ENCODE results near the gene CLMN.
"Not testable (repeated sequence)": the region's sequence is repeated elsewhere in the genome, so short reads cannot be mapped to it uniquely, and the experiment has no call there.

CLMN gene

DNA sequence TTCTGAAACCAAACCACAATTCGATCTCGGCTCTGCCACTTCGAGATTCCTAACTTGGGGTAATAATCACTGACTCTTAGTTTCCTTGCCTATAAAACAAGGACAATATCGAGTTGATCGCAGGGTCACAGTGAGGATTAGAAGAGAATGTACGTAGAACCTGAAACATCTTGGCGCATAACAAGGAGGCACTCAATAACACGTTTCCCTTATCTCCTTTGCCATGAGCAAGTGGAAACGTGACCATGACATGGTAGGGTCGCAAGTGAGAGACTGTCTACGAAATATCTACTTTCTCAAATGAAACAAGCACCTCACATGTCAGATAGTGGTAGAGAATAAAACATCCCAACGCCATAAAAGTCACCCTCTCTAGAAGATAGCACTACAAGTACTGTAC is 164.7 kb downstream of the CLMN start:
- Mint-ChIP-seq H3K27ac (no peak overlapping the region), H3K9me3 (no peaks in the 10 kb centered on the region)

DNA sequence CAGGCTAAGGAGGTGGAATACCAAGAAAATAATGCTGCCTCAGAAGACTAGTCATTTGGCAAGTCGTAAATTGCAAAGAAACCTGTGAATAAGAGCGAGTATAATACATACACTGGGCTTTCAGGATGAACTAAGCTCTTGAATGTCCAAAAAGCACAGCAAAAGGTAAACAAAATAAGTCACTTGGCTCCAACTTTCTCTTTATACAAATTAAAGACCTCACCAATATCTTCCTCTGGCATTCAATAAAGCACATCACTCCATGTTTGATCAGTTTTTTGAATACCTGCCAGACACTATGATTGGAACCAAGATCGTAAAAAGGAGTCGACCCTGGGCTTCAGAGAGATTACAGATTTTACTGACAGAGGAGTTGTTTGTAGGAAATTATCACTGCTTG is 165.8 kb downstream of the CLMN start:
- peaks cover 38 to 72% of the 10 kb centered on the region in 2 donors for H3K4me1 Mint-ChIP-seq
- H3K4me3 Mint-ChIP-seq, result no peak overlapping the region
- peaks cover 2 to 17% of the 10 kb centered on the region in 2 donors for H3K36me3 Mint-ChIP-seq

More for the DNA sequence above, 164.7 kb downstream of the CLMN start:
- H3K4me3 Mint-ChIP-seq, result peak overlapping the region; percentile 69 to 74
- peaks cover 33 to 63% of the 10 kb centered on the region in 2 donors for H3K4me1 Mint-ChIP-seq
- H3K36me3 Mint-ChIP-seq, result peaks cover 2 to 17% of the 10 kb centered on the region in 2 donors
- H3K27me3 Mint-ChIP-seq, result no peaks in the 10 kb centered on the region
- ATAC-seq (replicated peaks) (no peak), DNase-seq (no peak)

DNA sequence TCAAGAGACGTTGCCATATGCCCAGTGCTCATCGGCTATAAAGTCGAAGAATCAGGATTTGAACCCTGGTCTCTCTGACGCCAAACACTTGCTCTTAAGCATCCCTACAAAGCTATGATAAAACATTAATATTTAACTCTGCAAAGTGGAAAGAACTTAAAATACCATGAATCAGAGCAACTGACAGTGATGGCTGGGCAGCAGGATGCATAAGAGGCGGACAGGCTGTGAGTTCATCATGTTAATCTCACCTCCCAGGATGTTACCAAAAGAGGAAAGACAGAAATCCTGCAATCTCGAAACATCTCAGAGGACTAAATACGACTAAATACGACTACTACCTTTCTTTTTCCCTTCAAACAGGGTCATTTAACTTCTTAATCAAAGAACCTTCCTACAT is 168.1 kb downstream of the CLMN start:
- peaks cover 7 to 25% of the 10 kb centered on the region in 2 donors for H3K36me3 Mint-ChIP-seq
- no peak overlapping the region for H3K27ac Mint-ChIP-seq
- DNase-seq (no peak), ATAC-seq (replicated peaks) (no peak)
- no peak overlapping the region for H3K4me3 Mint-ChIP-seq
- peaks cover 51 to 85% of the 10 kb centered on the region in 2 donors for H3K4me1 Mint-ChIP-seq
- H3K9me3 Mint-ChIP-seq, result peaks cover 2 to 3% of the 10 kb centered on the region in 2 donors
- no peaks in the 10 kb centered on the region for H3K27me3 Mint-ChIP-seq

More for the DNA sequence above, 165.8 kb downstream of the CLMN start:
- H3K27ac Mint-ChIP-seq, result no peak overlapping the region
- H3K27me3 Mint-ChIP-seq, result no peaks in the 10 kb centered on the region
- no peaks in the 10 kb centered on the region for H3K9me3 Mint-ChIP-seq
- DNase-seq, result no peak
- no peak for ATAC-seq (replicated peaks)

DNA sequence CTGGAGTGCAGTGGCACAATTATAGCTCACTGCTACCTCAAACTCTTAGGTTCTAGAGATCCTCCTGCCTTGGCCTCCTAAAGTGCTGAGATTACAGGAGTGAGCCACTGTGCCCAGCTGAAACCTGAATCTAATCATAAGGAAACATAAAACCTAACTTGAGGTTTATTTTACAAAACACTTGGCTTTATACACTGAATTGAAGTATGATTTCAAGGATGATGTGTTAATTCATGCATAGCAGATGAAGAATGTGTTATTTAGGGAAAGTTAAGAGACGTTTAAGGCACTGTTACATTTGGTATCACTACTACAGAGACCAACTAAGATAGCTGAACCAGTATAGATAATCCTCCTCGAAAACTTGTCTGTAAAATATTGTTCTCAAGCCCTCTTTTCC is 168.8 kb downstream of the CLMN start:
- ATAC-seq (replicated peaks) (peak; percentile 23 to 28), DNase-seq (no peak)
- Mint-ChIP-seq H3K27ac (peak overlapping the region; percentile 54), H3K36me3 (peaks cover 13 to 31% of the 10 kb centered on the region in 2 donors), H3K4me1 (peaks cover 54 to 92% of the 10 kb centered on the region in 2 donors), H3K9me3 (peaks cover 7% of the 10 kb centered on the region in 2 donors), H3K4me3 (peak overlapping the region in 1 of 2 donors; percentile 14), H3K27me3 (no peaks in the 10 kb centered on the region)

DNA sequence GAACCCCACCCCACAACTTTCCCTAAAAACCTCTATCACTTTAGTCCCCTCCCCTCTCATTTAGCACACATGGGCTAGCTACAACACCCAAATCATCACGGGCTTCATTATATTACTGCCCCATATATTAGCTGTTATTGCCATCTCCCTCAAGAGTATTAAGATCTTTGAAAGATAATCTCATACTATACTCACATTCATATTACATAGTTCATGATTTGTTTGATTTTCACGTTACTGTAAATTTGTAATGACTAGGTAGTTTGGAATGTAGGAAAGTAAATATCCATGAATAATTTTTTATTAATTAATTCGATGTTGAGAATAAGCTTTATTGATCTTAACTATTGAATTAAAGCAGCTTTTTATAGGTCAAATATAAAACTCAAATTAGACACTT is 170.3 kb downstream of the CLMN start:
- no peak overlapping the region for H3K27ac Mint-ChIP-seq

DNA sequence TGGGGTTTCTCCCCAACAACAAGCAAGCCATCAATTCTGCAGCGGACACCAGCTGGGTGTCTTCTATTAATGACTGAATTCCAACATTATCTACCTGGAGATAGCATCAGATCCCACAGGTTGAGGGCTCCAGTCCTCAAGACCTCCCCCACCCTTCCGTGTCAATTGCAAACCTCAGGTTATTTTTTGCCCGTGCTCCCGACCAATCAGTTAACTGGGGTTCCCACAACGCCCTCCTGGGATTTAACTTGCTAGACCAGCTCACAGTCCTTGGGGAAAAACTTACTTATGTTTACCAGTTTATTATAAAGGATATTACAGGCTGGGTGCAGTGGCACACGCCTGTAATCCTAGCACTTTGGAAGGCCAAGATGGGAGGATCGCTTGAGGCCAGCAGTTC is 172.1 kb downstream of the CLMN start:
- Mint-ChIP-seq H3K27ac (peak overlapping the region; percentile 76), H3K9me3 (peaks cover 14% of the 10 kb centered on the region in 2 donors), H3K4me1 (peaks cover 46 to 79% of the 10 kb centered on the region in 2 donors), H3K27me3 (no peaks in the 10 kb centered on the region), H3K4me3 (peak overlapping the region; percentile 18 to 64), H3K36me3 (peaks cover 22 to 29% of the 10 kb centered on the region in 2 donors)
- ATAC-seq (replicated peaks) (peak; percentile 74 to 79), DNase-seq (peak; percentile 51)

More for the DNA sequence above, 170.3 kb downstream of the CLMN start:
- no peak overlapping the region for H3K4me3 Mint-ChIP-seq
- no peaks in the 10 kb centered on the region for H3K27me3 Mint-ChIP-seq
- peaks cover 22 to 35% of the 10 kb centered on the region in 2 donors for H3K36me3 Mint-ChIP-seq
- peaks cover 53 to 89% of the 10 kb centered on the region in 2 donors for H3K4me1 Mint-ChIP-seq
- H3K9me3 Mint-ChIP-seq, result peaks cover 14% of the 10 kb centered on the region in 2 donors
- DNase-seq (no peak), ATAC-seq (replicated peaks) (no peak)

DNA sequence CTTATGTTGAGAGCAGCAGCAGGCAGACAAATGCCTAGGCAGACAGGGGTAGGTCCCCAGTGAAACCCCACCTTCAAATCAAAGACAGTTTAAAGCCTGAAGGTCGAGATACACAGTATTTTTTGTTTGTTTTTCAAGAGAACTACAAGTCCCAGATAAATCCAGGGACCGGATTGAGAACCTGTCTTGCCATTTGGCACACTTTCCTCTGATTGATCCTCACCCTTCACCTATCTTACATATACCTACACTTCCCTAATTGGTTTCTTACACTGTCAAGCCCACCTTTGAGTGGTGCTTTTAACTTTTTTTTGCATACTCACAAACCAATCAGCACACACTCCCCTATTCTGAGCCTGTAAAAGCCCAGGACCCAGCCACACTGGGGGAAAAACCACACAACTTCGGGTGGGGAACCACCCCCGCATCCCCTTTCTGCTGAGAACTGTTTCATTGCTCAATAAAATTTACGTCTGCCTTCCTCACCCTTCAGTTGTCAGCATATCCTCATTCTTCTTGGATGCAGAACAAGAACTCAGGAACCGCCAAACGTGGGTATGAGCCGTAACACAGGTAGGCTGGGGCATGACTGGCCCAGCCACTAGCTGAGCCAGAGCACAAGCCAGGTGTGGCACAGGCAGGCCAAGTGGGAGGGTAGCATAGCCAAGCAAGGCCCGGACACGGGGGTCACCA is 173.5 kb downstream of the CLMN start:
- DNase-seq (no peak), ATAC-seq (replicated peaks) (peak in 1 of 2 donors; percentile 18)
- Mint-ChIP-seq H3K27ac (peak overlapping the region; percentile 79), H3K4me3 (peak overlapping the region in 1 of 2 donors; percentile 20), H3K36me3 (peaks cover 22 to 24% of the 10 kb centered on the region in 2 donors), H3K9me3 (peaks cover 14% of the 10 kb centered on the region in 2 donors), H3K27me3 (no peaks in the 10 kb centered on the region), H3K4me1 (peaks cover 41 to 76% of the 10 kb centered on the region in 2 donors)

DNA sequence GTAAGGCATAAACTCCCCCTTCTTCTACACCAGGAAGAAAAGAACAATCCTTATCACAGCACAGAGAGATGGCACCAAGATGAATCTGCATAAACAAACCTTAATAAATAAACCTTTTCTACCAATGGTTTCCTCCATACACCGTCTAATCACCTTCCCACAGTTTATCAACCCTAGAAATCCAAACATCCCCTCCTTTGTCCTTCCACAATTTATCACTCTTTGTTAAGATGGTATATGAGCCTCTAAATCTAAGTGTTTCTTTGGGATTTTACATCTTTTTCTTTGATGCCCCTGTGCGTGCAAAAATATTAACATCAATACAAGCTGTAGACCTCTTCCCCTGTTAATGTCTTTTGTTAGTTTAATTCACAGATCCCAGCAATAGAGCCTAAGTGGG is 174.9 kb downstream of the CLMN start:
- Mint-ChIP-seq H3K4me3 (no peak overlapping the region), H3K9me3 (peaks cover 14% of the 10 kb centered on the region in 2 donors), H3K36me3 (peaks cover 22 to 24% of the 10 kb centered on the region in 2 donors), H3K27me3 (no peaks in the 10 kb centered on the region), H3K4me1 (peaks cover 39 to 72% of the 10 kb centered on the region in 2 donors), H3K27ac (peak overlapping the region; percentile 90)
- ATAC-seq (replicated peaks), result no peak
- no peak for DNase-seq

DNA sequence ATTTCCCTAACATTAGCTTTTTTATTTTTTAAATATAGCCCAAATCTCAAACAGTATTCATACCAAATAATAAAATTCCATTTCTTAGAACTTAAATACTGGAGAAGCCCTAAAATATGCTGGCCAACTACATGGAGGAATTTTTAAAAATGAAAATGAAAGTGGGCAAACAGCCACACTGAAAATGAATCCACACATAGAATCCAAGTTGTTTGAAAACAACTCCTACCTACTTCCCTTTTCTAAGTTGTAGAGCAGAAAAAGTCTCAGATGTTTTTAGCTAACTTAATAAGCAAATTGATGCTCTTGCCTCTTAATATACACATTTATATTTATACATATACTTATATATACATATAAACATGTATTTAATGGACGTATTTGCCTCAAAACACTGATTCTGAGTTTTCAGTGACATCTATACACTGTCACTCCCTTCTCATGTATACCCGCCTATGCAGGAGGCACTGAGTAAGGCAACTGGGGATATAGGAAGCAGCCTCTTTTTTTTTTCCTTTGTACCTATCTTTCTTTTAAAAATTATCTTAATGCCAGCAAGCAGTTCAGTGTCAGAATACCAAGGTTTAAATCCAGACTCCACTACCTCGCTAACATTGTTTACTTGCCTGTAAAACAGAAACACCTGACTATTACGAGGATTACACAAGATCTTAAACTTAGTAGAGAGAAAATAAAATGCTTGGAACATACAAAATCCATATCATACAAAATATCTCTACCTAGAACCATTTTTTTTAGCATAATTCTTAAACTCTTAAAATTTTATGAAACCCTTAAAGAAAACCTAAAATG is 175.7 kb downstream of the CLMN start:
- H3K4me1 Mint-ChIP-seq, result peaks cover 40 to 73% of the 10 kb centered on the region in 2 donors
- no peak for DNase-seq
- peak in 1 of 2 donors; percentile 41 for ATAC-seq (replicated peaks)
- H3K27ac Mint-ChIP-seq, result peak overlapping the region; percentile 9
- peaks cover 14% of the 10 kb centered on the region in 2 donors for H3K9me3 Mint-ChIP-seq
- peaks cover 22 to 30% of the 10 kb centered on the region in 2 donors for H3K36me3 Mint-ChIP-seq
- H3K4me3 Mint-ChIP-seq, result peak overlapping the region in 1 of 2 donors; percentile 14
- no peaks in the 10 kb centered on the region for H3K27me3 Mint-ChIP-seq

DNA sequence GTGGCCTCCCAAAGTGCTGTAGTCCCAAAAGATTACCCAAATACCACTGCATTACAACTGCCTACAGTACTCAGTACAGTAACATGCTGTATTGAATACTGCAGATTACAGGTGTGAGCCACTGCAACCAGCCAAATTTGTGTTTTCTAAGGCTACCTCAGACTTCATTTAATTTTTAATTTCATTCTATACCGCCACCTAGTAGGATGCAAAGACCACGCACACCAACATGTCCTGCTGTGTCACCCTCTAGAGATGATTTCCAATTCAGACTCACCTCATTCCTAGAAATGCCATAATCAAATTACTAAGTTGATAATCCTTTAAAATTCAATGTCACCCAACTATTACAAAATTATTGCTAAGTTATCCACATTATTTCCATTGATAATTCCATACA is 177.5 kb downstream of the CLMN start:
- H3K9me3 Mint-ChIP-seq, result peaks cover 14% of the 10 kb centered on the region in 2 donors
- no peak for DNase-seq
- H3K27me3 Mint-ChIP-seq, result no peaks in the 10 kb centered on the region
- H3K27ac Mint-ChIP-seq, result peak overlapping the region; percentile 34
- H3K36me3 Mint-ChIP-seq, result peaks cover 24 to 30% of the 10 kb centered on the region in 2 donors
- no peak overlapping the region for H3K4me3 Mint-ChIP-seq
- ATAC-seq (replicated peaks), result no peak
- peaks cover 36 to 71% of the 10 kb centered on the region in 2 donors for H3K4me1 Mint-ChIP-seq

DNA sequence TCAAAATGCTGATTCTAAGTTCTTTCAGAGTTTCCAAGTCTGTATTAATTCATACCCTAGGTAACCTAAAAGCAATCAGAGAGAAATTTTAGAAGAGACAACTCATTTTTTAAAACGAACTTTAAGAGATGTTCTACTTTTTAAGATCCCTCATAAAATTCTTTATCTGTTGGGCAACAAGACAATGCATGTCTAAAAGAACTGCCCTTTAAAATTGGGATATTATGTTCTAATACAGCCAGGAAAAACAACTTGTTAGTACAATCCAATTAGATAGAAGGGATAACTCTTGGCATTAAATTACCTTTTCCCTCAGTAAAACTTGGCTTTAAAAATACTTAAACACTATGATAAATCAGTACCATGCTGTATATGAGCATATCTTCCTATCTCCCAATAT is 178.0 kb downstream of the CLMN start:
- ATAC-seq (replicated peaks) (no peak), DNase-seq (no peak)
- peaks cover 15 to 16% of the 10 kb centered on the region in 2 donors for H3K9me3 Mint-ChIP-seq
- H3K36me3 Mint-ChIP-seq, result peaks cover 25 to 33% of the 10 kb centered on the region in 2 donors
- no peaks in the 10 kb centered on the region for H3K27me3 Mint-ChIP-seq
- peaks cover 37 to 71% of the 10 kb centered on the region in 2 donors for H3K4me1 Mint-ChIP-seq
- H3K4me3 Mint-ChIP-seq, result no peak overlapping the region
- H3K27ac Mint-ChIP-seq, result no peak overlapping the region

DNA sequence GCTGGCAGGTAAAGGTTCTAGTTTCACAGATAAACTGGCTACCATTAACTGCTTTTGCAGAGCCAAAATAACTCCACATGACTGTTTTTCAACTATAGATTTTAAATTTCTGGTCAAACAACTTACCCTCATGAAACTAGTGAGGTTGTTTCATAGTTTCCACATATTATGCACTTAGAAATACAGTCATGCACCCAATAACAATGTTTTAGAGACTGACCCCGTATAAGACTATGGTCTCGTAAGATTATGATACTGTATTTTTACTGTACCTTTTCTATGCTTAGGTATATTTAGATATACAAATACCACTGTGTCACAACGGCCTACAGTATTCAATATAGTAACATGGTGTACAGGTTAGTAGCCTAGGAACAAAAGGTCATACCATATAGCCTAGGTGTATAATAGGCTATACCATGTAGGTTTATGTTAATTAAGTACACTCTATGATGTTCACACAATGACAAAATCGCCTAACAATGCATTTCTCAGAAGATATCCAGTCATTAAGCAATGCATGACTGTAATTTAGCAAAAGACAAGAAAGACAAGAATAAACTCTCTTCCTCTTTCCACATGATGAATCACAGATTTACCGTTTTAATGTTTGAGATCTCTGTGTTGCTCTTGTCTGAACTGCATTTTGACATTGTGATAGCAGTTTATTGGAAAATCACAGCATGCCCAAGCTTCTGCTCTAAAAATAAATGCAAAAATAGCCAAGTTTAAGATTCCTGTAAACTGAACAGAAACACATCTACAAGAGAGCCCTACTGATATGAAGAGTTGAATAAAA is 179.4 kb downstream of the CLMN start:
- peak; percentile 66 to 76 for ATAC-seq (replicated peaks)
- Mint-ChIP-seq H3K4me1 (peaks cover 34 to 69% of the 10 kb centered on the region in 2 donors), H3K36me3 (peaks cover 22 to 23% of the 10 kb centered on the region in 2 donors)

DNA sequence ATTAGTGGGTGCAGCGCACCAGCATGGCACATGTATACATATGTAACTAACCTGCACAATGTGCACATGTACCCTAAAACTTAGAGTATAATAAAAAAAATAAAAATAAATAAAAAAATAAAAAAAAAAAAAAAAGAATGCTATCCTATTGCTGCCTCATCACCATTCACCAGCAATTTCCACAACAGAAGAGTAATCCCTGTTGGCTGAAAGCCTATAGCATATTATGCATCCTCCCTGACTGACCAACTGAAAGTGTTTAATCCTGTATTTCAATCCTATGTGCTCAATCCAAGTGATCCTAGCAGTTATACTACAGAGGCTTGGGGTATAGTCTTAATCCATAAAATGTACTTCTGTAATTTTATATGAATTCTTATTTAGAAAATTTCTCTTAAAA is 180.8 kb downstream of the CLMN start:
- H3K27ac Mint-ChIP-seq, result peak overlapping the region; percentile 56
- H3K4me3 Mint-ChIP-seq, result no peak overlapping the region
- no peak for ATAC-seq (replicated peaks)

More for the DNA sequence above, 179.4 kb downstream of the CLMN start:
- H3K27ac Mint-ChIP-seq, result peak overlapping the region; percentile 75
- peaks cover 7 to 11% of the 10 kb centered on the region in 2 donors for H3K9me3 Mint-ChIP-seq
- no peaks in the 10 kb centered on the region for H3K27me3 Mint-ChIP-seq
- DNase-seq, result no peak
- H3K4me3 Mint-ChIP-seq, result peak overlapping the region; percentile 33 to 73

DNA sequence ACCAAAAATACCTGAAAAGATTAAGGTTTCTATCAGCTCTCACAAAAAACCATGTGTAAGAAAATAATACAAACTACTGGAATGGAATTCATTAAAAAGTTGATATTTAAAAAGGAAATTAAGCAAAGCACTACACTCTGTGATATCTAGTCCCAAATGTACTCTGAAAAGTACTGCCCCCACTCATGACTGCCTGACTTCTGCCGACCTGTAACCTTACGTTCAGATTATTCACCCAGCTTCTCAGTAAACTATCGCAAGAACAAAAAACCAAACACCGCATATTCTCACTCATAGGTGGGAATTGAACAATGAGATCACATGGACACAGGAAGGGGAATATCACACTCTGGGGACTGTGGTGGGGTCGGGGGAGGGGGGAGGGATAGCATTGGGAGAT is 181.3 kb downstream of the CLMN start:
- not testable (repeated sequence) for H3K27ac Mint-ChIP-seq; H3K4me3 Mint-ChIP-seq; H3K27me3 Mint-ChIP-seq; H3K9me3 Mint-ChIP-seq; ATAC-seq (replicated peaks); DNase-seq
- Mint-ChIP-seq H3K4me1 (peaks cover 34 to 72% of the 10 kb centered on the region in 2 donors), H3K36me3 (peaks cover 20 to 21% of the 10 kb centered on the region in 2 donors)

More for the DNA sequence above, 180.8 kb downstream of the CLMN start:
- peaks cover 2 to 4% of the 10 kb centered on the region in 2 donors for H3K9me3 Mint-ChIP-seq
- no peaks in the 10 kb centered on the region for H3K27me3 Mint-ChIP-seq
- H3K36me3 Mint-ChIP-seq, result peaks cover 19 to 21% of the 10 kb centered on the region in 2 donors
- H3K4me1 Mint-ChIP-seq, result peaks cover 37 to 72% of the 10 kb centered on the region in 2 donors
- no peak for DNase-seq
